ENCODE data around the gene ZBTB49. TPM values are rescaled to one million over a fixed set of nuclear protein-coding genes. Genes with fewer than 3 reads are reported as not detected.
A peak's percentile ranks its signal among the peaks of the same experiment; 100 is the strongest.

The ZBTB49 gene
- total RNA-seq, 2 donors from 2014 or later, result 8.4 to 10.2 TPM

GRCh38 chr4:4330794-4331193, 40.7 kb downstream of the ZBTB49 start:
- DNase-seq (ENCODE audit: low spot score) (no peak), ATAC-seq (ENCODE audit: insufficient number of reproducible peaks, low FRiP score, low read depth) (no peak)
- no peaks in the 10 kb centered on the region for H3K9me3 ChIP-seq
- no peaks in the 10 kb centered on the region for H3K27me3 ChIP-seq (replicated peaks; ENCODE audit: insufficient read depth)
- no peaks in the 10 kb centered on the region for H3K36me3 ChIP-seq
- no peak overlapping the region for H3K4me3 ChIP-seq
- H3K27ac ChIP-seq, result no peak overlapping the region
- no peaks in the 10 kb centered on the region for H3K4me1 ChIP-seq (ENCODE audit: control insufficient read depth in 1 of 2, low read depth in 2 of 2)
- TF ChIP-seq, protein P1, sequence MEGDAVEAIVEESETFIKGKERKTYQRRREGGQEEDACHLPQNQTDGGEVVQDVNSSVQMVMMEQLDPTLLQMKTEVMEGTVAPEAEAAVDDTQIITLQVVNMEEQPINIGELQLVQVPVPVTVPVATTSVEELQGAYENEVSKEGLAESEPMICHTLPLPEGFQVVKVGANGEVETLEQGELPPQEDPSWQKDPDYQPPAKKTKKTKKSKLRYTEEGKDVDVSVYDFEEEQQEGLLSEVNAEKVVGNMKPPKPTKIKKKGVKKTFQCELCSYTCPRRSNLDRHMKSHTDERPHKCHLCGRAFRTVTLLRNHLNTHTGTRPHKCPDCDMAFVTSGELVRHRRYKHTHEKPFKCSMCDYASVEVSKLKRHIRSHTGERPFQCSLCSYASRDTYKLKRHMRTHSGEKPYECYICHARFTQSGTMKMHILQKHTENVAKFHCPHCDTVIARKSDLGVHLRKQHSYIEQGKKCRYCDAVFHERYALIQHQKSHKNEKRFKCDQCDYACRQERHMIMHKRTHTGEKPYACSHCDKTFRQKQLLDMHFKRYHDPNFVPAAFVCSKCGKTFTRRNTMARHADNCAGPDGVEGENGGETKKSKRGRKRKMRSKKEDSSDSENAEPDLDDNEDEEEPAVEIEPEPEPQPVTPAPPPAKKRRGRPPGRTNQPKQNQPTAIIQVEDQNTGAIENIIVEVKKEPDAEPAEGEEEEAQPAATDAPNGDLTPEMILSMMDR (IDR thresholded peaks at IDR 0.05), result no peak

DNA sequence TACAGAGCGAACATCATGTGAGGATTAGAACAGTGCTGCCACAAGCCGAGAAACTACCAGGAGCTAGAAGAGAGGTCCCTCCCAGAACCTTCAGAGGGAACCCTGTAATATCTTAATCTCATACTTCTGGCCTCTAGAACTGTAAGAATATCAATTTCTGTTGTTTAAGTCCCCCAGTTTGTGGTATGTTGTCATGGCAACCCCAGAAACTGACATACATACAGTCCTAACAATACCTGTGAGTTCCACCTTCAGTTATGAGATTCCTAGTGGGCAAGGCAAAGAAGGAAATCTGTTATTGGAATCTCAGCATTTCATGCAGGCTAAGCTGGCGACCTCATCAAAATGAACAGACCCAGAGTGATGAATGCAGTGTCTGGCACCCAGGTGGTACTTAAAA, 42.5 kb downstream of the ZBTB49 start:
- Histone ChIP-seq H3K4me3 (no peak overlapping the region), H3K27me3 (replicated peaks; ENCODE audit: insufficient read depth) (no peaks in the 10 kb centered on the region), H3K9me3 (no peaks in the 10 kb centered on the region), H3K36me3 (no peaks in the 10 kb centered on the region), H3K4me1 (ENCODE audit: control insufficient read depth in 1 of 2, low read depth in 2 of 2) (no peaks in the 10 kb centered on the region), H3K27ac (no peak overlapping the region)
- TF ChIP-seq, protein P1 (IDR thresholded peaks at IDR 0.05), result no peak
- DNase-seq (ENCODE audit: low spot score), result no peak
- no peak for ATAC-seq (ENCODE audit: insufficient number of reproducible peaks, low FRiP score, low read depth)

DNA sequence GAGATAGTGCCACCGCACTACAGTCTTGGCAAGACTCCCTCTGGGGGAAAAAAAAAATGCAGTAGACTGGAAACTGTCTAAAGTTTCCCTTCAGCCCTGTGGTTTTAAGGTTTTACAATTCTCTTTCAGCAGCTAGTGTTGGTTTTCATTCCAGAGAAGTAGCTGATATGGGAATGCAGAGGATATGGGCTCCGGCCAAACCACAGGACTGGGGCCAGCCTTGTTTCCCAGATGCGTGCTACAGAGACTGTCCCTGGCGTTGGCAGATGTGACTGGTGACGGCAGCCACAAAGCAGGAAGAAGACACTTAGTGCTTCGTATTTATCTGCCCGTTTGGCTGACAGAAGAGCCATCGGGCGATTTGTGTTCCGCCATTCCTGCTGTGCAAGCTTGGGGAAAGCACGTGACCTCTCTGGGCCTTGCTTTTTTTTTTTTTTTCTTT, 43.2 kb downstream of the ZBTB49 start:
- Histone ChIP-seq H3K4me1 (ENCODE audit: control insufficient read depth in 1 of 2, low read depth in 2 of 2) (no peaks in the 10 kb centered on the region), H3K4me3 (no peak overlapping the region), H3K9me3 (no peaks in the 10 kb centered on the region), H3K27me3 (replicated peaks; ENCODE audit: insufficient read depth) (no peaks in the 10 kb centered on the region), H3K27ac (no peak overlapping the region), H3K36me3 (no peaks in the 10 kb centered on the region)
- TF ChIP-seq, protein P1 (IDR thresholded peaks at IDR 0.05), result no peak
- ATAC-seq (ENCODE audit: insufficient number of reproducible peaks, low FRiP score, low read depth) (no peak), DNase-seq (ENCODE audit: low spot score) (no peak)

- DNase-seq (ENCODE audit: low spot score), result no peak
- no peak overlapping the region for H3K4me3 ChIP-seq
- no peak for ATAC-seq (ENCODE audit: insufficient number of reproducible peaks, low FRiP score, low read depth)
- TF ChIP-seq, protein P1 (IDR thresholded peaks at IDR 0.05), result peak; percentile 43
- H3K27me3 ChIP-seq (replicated peaks; ENCODE audit: insufficient read depth), result no peaks in the 10 kb centered on the region
- no peaks in the 10 kb centered on the region for H3K4me1 ChIP-seq (ENCODE audit: control insufficient read depth in 1 of 2, low read depth in 2 of 2)
- H3K9me3 ChIP-seq, result no peaks in the 10 kb centered on the region
- H3K27ac ChIP-seq, result no peak overlapping the region
- H3K36me3 ChIP-seq, result no peaks in the 10 kb centered on the region
Measured at GRCh38 chr4:4334798-4335520, 44.9 kb downstream of the ZBTB49 start.

- DNase-seq (ENCODE audit: low spot score), result no peak
- no peak for ATAC-seq (ENCODE audit: insufficient number of reproducible peaks, low FRiP score, low read depth)
Measured at GRCh38 chr4:4338210-4339001, 48.4 kb downstream of the ZBTB49 start.

More at GRCh38 chr4:4338210-4339001, 48.4 kb downstream of the ZBTB49 start:
- H3K27me3 ChIP-seq (replicated peaks; ENCODE audit: insufficient read depth), result no peaks in the 10 kb centered on the region
- TF ChIP-seq, protein P1 (IDR thresholded peaks at IDR 0.05), result no peak
- H3K9me3 ChIP-seq, result no peaks in the 10 kb centered on the region
- H3K4me1 ChIP-seq (ENCODE audit: control insufficient read depth in 1 of 2, low read depth in 2 of 2), result no peaks in the 10 kb centered on the region
- no peak overlapping the region for H3K27ac ChIP-seq
- H3K36me3 ChIP-seq, result no peaks in the 10 kb centered on the region
- no peak overlapping the region for H3K4me3 ChIP-seq
